GM18508 (cell line): ENCODE measurements around the gene DLEC1.
"Not testable (repeated sequence)": the region's sequence is repeated elsewhere in the genome, so short reads cannot be mapped to it uniquely, and the experiment has no call there.

ENCODE experiments used
- ATAC-seq: cut with Tn5 transposase; IDR thresholded peaks from one replicate; pipeline ENCODE4 v1.9.1; 2021; ENCODE audit warnings: moderate number of reproducible peaks; ENCODE audit not compliant: insufficient read depth, unreplicated experiment

The DLEC1 gene

DNA sequence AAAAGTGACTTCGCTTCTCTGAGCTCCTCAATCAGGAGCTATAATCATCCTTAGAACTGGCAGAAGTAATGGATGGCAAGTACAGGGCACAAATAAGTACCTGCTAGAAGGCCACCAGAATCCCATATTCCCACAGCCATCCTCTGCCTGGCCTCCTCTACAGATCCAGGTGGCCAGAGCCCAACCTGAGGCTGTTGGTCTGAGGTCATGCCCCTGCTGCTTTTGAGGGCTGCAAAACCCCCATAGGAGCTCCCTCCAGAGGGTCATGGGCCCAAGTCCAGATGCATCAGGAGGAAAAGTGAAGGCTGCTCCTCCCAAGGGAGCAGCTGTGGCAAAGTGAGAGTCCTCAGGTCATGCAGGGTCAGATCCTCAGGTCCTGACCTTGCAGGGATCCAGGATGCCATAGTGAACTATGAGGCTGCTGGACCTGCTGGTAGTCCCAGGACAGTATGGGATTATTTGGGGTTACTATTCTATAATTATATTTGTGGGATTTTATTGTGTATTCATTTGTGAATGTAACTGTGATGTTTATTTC lies 6.6 kb upstream of the DLEC1 start:
- no peak for ATAC-seq

GRCh38 chr3:38033586-38033985 lies 5.4 kb upstream of the DLEC1 start:
- ATAC-seq, result not testable (repeated sequence)

GRCh38 chr3:38034335-38034734 lies 4.7 kb upstream of the DLEC1 start:
- ATAC-seq, result not testable (repeated sequence)

GRCh38 chr3:38036286-38036685 lies 2.7 kb upstream of the DLEC1 start:
- ATAC-seq, result no peak

DNA sequence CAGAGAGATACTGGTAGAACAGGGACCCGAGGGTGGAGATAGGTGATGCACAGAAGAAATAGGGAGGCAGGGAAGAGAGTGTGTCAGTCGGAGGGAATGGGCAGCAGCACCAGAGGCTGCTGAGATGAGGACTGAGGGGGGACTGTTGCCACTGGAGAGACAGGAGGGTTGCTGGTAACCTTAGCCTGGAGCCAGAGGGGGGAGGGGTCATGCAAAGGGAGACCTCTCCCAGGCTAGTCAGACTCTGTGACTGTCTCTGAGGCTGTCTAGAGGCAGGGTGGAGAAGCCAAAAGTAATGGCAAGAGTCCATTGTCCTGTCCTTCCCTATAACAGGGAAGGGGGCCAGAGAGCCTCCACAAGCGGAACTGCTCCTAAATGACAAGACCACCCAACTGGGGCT lies 2.1 kb upstream of the DLEC1 start:
- no peak for ATAC-seq

DNA sequence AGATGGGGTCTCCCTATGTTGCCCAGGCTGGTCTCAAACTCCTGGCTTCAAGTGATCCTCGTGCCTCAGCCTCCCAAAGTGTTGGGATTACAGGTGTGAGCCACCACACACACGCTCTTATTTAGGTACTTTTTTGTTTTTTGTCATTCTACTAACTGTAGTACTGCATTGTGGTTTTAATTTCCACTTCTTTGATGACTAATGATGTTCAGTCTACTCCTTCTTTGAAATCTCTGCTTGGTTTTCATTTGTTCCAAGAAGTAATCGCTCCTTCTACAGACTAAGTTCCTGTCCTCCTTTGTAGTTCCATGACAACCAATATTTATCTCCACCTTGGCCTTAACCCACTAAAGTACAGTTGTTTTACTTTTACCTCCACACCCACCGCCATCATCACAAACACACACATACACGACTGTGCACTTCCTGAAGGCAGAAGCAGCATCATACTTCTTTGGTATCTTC lies 529 bp upstream of the DLEC1 start:
- no peak for ATAC-seq

DNA sequence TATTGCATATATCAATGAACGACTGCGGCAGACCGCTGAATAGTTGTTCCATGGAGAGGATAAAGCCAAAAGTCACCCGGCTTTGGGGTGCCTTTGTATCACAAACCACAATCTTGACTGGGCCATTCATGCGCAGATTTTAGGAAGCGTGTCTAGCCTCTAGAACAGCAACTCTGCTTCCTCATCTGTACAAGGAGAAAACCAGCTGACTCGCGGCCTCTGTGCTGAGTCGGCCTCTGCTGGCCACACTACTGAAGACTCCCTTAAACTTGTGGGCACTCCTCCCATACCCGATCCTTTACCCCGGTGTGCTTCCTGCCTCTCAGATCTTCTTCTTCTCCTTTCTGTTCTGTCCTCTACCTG lies 872 bp downstream of the DLEC1 start:
- peak; percentile 47 for ATAC-seq

- ATAC-seq, result no peak
These were observed 1.4 kb downstream of the DLEC1 start for GRCh38 chr3:38040401-38040800.

DNA sequence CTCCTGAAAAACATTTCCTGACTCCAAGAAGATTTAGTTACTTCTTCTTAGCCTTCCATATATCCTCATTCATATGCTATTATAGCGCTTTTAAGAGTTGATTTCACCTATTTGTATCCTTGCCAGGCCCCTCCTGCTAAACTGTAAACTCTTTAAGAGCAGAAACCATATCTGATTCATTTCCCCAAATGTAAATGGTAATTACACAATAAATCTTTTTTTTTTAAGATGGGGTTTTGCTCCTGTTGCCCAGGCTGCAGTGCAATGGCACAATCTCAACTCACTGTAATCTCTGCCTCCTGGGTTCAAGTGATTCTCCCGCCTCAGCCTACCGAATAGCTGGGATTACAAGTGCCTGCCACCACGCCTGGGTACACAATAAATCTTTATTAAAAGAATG lies 4.5 kb downstream of the DLEC1 start:
- no peak for ATAC-seq

GRCh38 chr3:38046027-38046426 lies 7.0 kb downstream of the DLEC1 start:
- no peak for ATAC-seq

DNA sequence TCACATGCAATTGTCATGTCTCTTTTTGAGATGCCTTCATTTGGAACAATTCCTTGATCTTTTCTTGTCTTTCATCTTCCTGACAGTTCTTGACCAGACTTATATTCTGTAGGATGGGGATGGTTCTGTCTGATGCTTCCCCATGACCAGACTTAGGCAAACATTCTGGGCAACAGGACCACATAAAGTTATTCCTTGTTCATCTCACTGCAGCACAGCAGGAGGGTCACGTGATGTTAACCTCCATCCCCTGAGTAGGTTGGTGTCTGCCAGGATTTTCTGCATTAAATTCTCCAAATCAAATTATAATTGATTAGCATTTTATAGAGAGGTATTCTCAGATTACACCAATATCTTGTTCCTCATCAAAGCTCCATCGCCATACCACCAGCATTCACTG lies 7.8 kb downstream of the DLEC1 start:
- no peak for ATAC-seq

DNA sequence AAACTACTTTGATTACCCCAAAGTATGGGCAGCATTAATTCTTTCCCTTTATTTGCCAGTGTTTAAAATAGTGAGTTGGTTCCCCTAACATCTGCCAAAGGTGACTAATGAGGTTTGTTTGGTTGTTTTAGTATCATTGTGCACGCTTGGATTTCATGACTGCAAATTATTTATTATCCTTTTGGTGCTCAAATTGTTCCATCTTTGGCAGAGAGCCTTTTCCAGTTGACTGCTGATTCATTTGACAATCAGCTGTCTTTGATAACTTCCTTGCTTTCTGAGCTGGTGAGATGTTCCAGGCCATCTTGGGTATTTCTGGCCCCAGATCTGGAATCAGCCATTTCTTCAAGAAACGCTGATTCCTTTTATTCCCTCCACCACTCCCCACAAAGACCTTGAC lies 8.9 kb downstream of the DLEC1 start:
- no peak for ATAC-seq

DNA sequence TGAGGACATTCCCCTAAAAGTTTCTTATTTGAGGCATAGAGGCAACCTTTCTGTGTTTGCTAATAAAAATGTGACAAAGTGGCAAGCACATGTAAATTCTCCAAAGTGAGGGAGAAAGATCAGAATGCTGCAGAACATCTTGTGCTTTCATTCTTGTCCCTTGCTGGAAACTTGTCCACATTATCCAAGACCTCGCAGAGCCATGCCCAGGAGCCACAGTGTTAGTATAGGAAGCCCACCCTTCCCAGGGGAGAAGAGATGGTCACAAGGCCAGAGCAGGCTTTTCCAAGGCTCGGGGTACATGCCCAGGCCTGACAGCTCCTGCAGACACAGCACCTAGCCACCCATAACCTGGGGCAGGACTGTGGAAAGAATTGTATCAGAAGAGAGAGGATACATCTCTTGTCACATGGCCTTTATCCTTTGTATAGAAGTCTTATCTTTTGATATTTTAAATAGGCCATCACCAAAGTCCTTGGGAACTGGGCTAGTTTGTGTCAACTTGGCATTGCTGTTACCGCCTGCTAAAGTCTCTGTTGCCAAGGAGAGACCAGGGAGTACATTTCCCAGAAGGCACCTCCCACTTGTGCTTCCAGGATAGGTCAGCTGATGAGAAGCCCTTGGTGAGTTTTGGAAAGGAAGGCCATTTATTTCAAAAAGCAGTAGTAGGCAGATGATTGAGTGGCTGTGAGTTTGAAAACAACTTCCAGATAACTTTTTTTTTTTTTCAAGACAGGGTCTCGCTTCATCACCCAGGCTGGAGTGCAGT lies 10.5 kb downstream of the DLEC1 start:
- no peak for ATAC-seq

- ATAC-seq, result no peak
These were observed 12.1 kb downstream of the DLEC1 start for GRCh38 chr3:38051131-38051530.

DNA sequence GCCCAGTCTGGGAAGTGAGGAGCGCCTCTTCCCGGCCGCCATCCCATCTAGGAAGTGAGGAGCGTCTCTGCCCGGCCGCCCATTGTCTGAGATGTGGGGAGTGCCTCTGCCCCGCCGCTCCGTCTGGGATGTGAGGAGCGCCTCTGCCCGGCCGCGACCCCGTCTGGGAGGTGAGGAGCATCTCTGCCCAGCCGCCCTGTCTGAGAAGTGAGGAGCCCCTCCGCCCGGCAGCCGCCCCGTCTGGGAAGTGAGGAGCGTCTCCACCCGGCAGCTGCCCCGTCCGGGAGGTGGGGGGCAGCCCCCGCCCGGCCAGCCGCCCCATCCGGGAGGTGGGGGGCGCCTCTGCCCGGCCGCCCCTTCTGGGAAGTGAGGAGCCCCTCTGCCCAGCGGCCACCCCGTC lies 14.3 kb downstream of the DLEC1 start:
- ATAC-seq, result not testable (repeated sequence)

DNA sequence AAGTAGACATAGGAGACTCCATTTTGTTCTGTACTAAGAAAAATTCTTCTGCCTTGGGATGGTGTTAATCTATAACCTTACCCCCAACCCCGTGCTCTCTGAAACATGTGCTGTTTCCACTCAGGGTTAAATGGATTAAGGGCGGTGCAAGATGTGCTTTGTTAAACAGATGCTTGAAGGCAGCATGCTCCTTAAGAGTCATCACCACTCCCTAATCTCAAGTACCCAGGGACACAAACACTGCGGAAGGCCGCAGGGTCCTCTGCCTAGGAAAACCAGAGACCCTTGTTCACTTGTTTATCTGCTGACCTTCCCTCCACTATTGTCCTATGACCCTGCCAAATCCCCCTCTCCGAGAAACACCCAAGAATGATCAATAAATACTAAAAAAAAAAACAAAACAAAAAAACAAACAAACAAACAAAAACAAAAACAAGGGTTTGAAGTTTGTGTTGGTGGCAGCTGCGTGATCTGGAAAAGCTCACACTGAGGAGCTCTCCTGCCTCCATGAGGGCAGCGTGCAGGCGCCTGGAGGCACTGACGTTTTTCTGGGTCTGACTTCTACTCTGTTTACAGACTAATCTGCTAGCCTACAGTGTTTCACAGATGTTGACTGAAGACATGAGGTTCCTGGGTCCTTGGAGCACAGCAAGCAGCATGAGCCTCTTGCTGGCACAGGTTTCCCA lies 14.9 kb downstream of the DLEC1 start:
- not testable (repeated sequence) for ATAC-seq

DNA sequence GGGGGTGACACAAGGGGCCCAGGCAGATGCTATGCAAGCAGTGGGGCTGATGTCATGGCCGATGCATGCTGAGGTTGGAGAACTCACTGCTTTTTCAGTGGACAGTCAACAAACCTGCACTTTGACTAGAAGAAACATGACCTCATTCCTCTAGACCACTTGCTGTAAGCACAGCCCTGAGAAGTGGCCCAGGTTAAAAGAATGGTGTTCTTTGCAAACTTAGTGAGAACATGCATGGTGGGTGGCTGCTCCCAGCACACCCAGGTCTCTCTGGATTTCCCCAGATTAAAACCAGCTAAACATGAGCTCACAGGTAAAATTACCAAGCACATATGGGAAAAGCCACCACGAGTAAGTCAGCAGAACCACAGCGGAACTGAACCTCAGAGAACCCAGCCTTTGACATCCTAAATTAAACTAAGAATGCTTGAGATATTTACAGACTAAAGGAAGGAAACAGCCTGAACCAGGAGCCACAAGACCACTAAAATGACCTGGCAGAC lies 15.5 kb downstream of the DLEC1 start:
- ATAC-seq, result no peak

DNA sequence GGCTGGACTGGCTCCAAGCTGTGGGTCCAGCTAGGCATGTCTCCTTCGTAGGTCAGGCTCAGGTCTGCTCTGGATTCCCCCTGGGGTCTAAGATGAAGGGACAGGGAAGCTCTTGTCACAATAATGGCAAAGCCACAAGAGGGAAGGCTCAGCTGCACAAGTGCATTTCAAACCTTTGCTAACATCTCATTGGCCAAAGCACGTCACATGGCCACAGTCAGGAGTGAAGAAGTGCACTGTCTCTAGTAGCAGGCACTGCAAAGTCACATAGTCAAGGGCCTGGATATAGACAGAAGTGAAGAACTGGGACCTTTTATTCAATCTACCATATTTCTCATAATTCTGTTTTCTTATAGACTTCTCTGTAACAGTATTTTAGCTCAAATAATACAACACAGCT lies 20.1 kb downstream of the DLEC1 start:
- no peak for ATAC-seq

GRCh38 chr3:38059591-38059990 lies 20.6 kb downstream of the DLEC1 start:
- no peak for ATAC-seq

GRCh38 chr3:38062809-38063208 lies 23.8 kb downstream of the DLEC1 start:
- no peak for ATAC-seq

- ATAC-seq, result not testable (repeated sequence)
These were observed 25.4 kb downstream of the DLEC1 start for GRCh38 chr3:38064453-38064852.
